Measurements from ENCODE around the gene CXCL12.
A peak's percentile ranks its signal among the peaks of the same experiment; 100 is the strongest.

Gene CXCL12

DNA sequence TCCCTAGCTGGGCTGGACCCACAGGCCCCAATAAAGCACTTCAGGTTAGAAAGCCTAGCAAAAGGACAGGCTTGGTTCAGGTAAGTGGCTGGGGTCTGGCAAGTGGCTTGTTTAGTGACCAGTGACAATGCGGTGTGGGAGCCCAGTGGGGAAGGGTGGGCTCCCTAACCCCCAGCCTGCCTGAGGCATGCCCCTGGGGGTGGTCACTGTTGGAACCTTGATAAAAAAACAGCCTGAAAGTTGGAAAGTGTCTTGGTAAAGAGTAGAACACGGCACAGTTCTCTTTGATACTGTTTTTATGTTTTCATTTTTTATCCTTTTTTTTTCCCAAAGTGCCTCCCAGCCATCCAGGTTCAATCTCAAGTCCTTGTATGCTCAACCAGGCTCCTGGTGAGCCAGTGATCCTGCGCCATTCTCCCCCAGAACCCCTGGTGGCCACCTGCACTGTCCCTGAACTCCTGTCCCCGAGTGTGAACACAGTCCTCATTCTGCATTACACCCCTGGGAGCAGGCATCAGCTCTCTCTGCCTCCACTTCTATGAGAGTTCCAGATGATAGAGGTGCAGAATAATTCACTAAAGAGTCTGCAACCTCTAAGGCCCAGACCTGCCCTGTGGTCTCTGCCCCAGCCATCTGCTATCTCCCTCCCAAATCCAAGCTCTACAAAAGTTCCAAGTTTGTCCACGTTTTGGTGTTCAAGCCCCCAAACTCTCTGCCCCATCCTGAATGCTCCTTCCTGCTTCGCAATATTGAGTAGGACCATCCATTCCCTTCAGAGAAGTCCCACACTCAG lies 15.0 kb upstream of the CXCL12 start:
- no peak for DNase-seq (ENCODE audit: low read depth in 3 of 3, low spot score in 1 of 3)

DNA sequence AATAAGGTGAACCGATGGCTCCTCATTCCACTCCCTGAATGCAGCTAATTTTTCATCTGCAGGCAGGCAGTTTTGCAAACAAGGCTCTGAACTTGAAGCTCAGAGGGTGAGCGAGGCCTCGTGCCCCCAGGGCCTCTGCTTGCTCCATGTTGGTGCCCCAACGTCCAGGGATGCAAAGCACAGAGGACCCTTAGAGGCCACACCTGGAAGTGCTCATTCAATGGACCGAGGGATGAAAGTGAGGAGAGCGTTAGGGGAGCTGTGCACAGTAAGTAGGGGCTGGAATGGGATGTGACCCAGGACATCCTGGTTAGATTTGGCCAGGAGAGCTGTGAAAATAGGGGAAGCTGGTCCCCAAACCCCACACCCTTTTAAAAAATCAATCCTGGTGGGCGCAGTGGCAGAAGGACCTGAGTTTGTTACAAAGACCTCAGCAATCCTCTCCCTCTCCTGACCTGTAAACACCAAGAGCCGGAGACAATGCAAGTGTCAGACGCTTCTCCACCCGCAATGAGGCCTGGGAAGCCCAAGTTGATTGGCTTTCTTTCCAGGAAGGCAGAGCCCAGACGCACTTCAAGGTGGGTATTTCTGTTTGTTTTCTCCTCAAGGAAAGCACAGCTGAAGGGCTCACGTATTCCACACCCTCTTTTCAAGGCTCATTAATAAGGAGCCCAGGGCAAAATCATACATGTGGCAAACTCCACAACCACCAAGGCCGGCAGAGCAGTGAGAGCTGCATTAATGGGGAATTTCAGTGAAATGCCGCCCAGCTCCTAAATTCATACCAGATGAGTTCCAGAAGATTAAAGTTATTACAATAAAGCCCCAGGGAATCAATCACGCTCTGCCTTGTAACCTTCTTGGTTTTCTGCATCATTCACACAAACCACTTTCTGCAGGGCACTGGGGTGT lies 14.1 kb upstream of the CXCL12 start:
- no peak for DNase-seq (ENCODE audit: low read depth in 3 of 3, low spot score in 1 of 3)

DNA sequence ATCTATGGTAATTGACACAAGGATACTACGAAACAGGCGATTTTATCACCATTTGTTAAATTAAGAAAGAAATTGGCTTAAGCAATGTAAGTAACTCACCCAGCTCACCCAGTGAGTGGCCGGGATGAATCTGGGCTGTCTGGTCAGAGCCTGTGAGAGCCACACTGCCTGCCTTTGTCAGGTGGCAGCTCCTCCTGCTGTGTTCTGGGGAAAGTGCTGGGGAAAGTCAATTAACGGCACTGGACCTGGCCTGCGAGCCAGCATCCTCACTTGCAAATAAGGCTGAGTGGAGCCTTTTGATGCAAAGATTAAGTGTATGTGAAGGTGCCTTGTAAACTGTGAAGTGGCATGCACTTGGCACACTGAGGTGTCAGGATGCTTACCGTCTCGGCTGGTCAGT lies 13.4 kb upstream of the CXCL12 start:
- DNase-seq (ENCODE audit: low read depth in 3 of 3, low spot score in 1 of 3) = no peak

DNA sequence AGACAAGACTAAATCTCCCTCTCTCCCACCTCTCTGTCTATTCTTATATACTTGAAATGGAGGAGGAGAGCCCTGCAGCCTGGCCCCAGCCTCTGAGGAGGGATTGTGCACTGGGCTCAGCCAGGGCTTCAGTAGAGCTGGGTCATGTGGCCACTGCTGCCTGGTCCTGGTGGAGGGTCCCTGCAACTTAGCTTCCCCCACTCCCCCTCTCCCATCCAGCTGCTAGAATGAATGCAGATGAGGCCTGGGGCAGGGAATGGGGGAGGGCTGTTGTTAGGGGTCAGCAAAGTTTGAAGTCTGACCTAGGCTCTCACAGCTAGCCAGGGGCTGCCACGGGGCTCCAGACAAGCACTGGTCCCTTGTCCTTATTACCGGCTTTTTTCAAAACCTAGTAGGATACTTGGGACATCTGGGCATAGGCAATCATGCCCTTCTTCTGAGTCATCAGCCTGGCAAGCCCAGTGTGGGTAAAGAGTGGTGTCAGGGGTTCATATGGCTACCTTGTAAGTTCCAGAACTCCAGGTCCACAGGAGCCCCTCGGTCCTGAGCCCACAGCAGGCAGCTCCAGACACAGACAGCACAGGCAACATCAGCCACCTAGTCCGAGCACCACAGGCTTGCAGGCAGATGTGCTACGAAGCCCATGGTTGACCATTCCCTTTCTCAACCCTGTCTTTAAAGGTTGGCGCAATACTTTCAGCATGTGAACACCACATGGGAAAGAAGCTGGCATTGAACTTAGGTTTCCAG lies 12.8 kb upstream of the CXCL12 start:
- no peak for DNase-seq (ENCODE audit: low read depth in 3 of 3, low spot score in 1 of 3)

DNA sequence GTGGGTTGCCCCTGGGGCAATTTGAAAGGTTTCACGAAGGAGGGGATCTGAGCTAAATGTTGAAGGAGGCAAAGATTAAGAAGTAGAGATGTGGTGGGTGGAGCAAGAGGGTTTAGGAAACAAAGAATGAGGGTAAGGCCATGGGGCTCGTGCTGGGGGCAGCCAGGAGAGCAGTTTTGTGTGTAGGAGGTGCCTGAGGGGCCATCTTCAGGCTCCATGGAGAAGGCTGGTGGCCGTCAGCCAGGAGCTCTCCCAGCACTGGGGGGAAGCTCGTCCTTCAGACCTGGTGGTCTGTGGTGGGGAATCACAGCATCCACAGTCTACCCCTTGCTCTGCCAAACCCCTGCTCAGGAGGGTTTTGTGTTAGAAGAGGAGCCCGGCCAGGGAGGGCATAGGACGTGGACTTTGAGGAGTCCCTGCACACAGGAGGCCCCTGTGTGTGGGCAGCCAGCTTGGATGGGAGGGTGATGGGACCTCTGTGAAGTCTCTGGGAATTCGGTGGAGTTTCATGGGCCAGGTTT lies 11.8 kb upstream of the CXCL12 start:
- no peak for DNase-seq (ENCODE audit: low read depth in 3 of 3, low spot score in 1 of 3)

DNA sequence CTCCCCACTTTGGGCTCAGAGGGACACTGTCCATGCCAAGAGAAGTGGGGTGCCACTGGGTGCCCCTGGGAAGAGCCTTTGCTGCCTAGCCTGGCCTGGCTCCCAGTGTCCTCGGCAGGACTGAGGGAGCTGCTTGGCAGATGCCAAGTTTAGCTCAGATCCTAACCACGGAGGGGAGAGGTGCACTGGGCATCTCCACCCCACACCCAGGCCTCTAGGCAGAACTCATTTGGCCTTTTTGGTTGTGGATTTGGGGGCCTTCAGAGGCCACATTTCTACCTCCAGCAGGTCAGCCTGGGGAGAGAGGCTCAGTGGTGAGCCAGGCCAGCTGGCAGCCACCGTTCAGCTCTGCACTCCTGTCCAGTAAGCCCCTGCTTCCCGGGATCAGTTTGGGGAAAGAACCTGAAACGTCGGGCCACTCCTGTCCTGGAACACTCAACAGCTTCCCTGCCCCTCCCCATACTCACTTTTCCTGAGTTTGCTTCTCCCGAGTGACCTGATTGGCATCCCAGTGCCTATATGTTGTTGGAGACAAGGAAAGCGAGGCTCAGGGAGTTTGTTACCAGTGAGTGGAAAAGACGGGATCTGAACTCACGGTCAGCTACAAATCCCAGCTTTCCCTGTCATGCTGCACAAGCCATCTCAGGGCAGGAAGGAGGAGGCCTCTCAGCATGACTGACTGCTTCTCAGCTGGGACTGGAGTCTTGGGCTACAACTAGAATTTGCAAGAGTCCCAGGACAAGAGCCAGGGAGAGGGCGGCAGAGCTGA lies 11.2 kb upstream of the CXCL12 start:
- DNase-seq (ENCODE audit: low read depth in 3 of 3, low spot score in 1 of 3) = no peak

DNA sequence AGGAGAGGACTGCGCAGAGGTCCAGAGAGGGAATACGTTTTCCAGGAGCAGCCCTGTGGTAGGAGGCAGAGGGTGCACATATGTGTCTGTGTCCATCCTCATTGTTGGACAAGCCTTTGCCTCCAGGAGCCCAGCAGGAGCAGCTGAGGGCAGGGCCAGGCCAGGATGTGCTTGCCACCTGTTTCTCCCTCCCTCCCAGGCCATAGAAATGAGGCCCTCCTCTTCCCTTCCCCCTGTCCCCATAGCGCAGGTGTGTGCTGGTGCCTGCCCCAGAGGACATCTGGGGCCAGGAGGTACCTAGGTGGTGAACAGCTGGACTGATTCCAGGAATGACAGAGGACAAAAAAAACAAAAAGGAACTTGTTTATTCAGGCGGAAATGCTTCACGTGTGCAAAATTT lies 10.5 kb upstream of the CXCL12 start:
- DNase-seq (ENCODE audit: low read depth in 3 of 3, low spot score in 1 of 3) = no peak

DNA sequence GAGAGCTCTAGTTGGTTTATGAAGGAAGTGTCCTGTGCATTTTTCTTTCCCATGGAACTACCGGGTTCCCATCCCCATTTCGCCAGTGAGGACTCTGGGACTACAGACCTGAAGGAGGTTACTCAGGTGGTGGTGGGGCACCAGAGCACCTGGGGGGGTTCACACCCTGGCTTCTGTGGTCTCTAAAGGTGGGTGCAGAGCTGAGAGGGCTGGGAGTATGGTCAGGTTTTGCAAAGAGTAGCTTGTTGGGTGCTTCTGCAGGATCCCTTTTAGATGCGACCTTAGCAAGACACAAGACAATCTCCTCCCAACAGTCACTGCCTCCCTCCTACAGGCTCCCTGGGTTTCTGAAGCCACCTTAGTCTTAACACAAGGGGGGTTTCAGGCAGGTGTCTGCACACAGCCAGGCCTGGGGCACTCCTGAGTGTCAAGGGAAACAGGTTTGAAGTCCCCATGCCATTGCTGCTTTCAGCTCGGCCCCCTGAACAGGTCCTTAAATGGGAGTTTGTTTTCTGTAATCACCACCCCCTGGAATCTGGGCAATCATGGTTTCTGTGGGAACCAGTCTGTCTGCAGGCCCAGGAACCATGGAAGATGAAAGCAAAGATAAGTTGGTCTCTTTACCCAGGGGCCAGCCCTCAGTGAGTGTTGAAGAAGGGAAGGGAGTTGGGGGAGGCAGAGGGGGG lies 9.9 kb upstream of the CXCL12 start:
- DNase-seq (ENCODE audit: low read depth in 3 of 3, low spot score in 1 of 3) = no peak

DNA sequence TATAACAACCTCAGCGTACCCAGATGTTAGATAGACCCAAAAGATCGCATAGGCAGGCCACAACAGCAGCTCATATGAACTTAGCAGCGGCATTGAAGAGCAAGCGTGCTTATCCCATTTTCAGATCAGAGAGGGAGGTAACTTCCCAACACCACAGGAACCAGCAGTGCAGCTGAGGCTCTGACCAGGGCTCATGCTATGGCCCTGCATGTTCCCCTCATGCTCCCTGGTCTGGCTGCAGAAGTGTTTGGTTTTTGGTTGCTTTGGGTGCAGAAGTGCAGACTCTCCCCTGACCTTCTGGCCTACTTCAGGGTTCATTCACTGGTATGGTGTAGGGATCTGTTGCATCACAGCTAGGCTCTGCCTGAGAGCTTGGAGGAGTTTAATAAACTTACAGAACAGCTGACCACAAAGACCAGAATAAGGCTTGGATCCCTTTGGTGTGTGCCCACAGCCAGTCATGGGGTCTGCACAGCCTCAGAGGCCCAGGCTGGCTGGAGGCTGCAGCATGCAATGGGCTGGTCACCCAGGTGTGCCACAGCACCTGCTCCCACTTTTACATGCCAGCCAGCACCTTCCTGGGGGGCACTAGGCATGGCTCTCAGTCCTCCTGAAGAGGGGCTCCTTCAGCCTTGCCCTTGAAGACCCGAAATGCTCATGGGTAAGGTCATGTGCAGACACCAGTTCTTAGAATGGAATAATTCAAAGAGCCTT lies 9.1 kb upstream of the CXCL12 start:
- no peak for DNase-seq (ENCODE audit: low read depth in 3 of 3, low spot score in 1 of 3)

DNA sequence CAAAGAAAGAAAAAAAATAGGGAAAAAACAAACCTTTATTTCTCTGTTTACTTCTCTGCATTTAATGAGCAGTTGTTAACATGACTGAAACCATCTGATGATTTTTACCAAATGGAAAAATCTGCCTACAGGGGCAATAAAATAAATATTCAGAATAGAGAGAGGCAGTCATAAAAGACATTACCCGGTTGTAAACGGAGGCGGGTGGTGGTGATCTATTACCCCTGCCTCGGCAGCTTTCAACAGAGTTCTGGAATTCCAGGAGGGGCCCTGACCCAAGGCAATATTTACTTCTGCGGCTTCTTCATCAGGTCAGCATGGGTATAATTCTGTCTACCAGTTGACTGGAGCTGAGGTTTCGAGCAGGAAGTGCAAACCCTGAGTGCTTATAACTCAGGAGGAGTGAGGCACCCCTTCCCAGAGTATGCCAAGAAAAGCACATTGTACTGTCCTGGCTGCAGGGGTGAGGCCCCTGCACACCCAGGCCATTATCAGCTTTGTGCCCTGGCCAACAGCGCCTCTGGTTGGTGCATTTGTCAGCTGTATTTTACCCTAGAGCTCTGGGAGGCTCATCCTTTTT lies 8.2 kb upstream of the CXCL12 start:
- no peak for DNase-seq (ENCODE audit: low read depth in 3 of 3, low spot score in 1 of 3)

DNA sequence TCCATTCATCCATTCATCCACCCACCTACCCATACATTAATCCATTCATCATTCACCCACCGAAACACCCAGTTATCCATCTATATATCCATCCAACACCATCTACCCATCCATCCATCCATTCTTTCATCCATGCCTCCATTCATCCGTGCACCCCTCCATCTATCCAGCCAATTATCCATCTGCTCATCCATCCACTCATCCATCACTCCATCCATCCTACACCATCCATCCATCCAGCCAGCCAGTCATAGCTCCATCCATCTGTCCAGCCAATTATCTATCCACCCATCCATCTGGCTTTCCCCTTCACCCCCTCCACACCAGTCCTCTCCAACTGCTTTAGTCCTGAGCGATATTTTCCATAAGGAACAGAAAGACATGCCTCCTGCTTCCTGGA lies 7.5 kb upstream of the CXCL12 start:
- DNase-seq (ENCODE audit: low read depth in 3 of 3, low spot score in 1 of 3) = no peak

DNA sequence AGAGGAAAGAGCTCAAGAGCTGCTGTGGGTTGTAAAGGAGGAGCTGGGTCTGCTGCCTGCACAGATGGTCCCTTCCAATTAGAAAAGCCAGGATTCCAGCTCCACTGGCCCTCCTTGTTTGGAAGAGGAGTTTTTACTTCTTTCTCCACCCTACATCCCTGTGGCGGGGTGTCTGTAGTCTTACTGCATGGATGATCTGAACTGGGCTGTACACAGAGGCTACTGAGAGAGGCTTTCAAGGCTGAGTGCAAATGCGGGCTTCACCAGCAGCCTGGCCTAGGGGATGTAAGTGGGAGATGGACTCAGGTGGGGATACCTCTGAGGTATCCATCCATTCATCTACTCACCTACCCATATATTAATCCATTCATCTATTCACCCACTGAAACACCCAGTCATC lies 7.1 kb upstream of the CXCL12 start:
- no peak for DNase-seq (ENCODE audit: low read depth in 3 of 3, low spot score in 1 of 3)

DNA sequence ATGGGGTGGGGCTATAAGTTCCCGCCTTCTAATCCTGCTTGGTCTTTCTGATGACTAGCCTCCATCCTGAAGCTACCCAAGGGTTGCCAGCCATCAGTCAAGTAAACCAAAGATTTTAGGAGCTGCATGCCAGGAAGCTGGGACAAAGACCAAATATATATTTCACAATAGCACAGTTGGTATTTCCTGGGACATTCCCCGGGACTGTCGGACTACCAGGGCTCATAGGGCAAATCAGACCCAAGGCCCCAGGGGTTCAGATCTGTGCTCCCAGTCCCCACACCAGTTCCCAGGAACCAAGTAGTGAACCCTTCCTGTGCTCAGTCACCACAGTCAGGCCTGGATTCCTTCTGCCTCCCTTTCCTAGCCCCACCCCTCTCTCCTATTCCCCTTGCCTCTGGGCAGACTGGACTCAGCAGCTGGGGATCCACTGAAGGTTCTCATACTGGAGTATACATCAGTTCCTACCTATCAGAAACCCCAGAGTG lies 5.7 kb upstream of the CXCL12 start:
- no peak for DNase-seq (ENCODE audit: low read depth in 3 of 3, low spot score in 1 of 3)

DNA sequence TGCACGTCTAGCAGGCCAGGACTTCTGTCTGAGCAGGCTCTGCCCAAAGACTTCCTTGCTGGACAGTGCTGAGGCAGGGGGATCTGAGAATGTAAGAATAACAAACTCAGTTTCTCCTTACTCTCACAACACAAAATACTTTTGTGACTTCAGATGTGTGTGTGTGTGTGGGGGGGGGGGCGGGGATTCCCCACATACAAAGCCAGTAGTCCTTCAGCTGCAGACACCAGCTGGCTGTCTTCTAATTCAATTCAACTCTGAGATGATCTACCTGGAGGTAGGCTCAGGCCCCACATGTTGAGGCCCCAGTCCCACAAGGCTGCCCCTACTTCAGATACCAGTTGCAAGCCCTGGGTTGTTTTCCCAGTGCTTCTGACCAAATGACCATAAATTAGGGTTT lies 4.7 kb upstream of the CXCL12 start:
- no peak for DNase-seq (ENCODE audit: low read depth in 3 of 3, low spot score in 1 of 3)

DNA sequence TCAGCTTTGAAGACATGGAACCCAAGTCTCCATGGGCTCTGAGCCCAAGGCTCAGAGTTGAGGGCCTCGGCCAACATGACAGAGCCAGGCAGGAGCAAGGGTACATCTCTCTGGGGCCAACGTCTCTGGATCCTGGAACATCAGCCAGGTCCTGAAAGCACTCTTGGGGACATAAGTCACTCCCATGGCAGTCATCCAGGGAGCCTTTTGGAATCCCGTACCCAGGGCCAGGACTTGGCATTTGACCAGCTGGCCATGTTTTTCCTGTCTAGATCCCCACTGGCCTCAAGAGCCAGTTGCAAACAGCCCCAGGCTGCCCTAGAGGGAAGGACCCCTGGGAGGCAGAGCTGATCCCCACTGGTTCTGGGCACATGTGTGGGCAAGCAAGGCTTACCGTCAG lies 4.3 kb upstream of the CXCL12 start:
- DNase-seq (ENCODE audit: low read depth in 3 of 3, low spot score in 1 of 3) = no peak

DNA sequence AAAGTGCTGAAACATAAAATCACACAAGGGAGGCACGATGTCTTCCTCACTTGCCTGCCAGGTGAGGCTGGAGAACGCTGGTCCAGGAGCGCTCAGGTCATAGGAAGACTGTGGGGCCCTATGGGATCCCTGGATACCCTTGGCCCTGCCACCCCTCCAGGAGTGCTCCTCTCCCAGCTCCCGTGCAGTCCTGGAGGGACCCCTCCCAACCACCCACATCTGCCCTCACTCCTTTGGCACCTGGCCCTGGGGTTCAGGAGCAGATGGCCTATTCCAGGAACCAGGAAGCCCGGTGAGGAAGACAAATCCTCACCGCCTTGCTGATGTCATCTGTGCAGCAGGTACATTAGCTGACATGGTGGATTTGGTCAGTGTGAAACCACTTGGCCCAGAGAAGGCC lies 3.7 kb upstream of the CXCL12 start:
- DNase-seq (ENCODE audit: low read depth in 3 of 3, low spot score in 1 of 3) = no peak

DNA sequence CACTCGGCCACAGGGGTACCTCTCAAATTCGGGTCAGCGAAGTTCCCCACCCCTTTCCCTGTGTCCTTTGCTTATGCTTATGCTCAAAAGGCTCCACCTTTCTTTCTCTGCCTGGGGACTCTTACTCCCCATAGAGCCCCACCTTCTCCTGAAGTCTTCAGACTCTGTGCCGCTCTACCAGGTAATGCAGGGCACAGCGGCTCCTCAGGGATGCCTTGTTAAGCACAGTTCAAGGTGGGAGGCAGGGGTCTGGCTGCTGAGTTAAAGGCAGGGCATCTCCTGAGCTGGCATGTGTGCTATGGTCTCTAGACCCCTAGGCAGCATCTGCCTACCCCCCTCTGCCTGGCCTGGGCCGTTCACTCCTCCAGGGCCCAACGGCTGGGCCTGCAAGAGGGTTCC lies 3.0 kb upstream of the CXCL12 start:
- DNase-seq (ENCODE audit: low read depth in 3 of 3, low spot score in 1 of 3) = no peak

DNA sequence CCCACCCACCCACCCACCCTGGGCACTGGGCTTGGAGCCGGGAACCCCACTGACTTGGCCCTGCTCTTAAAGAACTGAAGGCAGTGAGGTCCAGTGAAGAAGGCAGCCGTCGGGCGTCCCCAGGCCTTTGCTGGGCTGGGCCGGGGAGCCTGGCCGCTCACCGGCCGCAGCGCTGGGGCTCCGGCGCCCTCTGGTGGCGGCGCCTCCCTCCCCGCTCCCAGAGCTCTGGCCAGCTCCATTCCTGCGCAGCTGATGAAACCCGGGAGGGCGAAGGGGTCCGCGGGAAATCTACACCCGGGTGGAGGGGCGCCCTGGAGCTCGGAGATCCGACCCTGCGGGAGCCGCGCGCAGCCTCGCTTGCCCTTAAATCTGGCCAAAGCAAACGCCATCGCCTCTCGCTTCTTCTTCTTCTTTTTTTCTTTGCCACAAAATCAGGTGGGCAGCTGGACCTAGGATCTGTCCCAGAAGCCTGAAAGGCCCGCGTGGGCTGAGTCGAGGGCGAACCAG lies 1.7 kb upstream of the CXCL12 start:
- peak in 1 of 3 donors; percentile 8 for DNase-seq (ENCODE audit: low read depth in 3 of 3, low spot score in 1 of 3)
